Cerebellar cortex (tissue), 1 donor: ENCODE measurements around the gene ARGLU1.

Source experiments
- DNase-seq: peaks from one replicate; pipeline ENCODE4 v3.0.0-alpha.2; 2015; ENCODE audit warnings: low spot score

The ARGLU1 gene

GRCh38 chr13:106499896-106500295 is 68.0 kb downstream of the ARGLU1 start:
- DNase-seq, result no peak

DNA sequence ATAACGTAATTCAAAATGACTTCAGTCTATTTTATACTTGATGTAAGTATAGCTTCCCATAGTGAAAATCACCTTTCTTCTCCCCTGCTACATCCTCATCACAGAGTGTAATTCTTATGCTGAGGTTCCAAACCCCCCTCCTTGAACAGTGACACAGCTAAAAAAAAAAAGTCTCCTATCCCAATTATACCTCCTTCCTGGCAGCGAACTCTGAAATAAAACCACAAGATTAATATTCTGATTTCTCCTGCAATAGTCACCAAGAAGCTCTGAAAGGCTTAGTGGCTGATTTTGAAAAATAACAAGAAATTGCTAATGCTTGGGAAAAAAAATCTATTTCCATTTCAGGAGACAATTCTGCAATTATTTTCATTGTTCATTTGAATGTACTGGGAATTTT is 68.8 kb downstream of the ARGLU1 start:
- no peak for DNase-seq

- no peak for DNase-seq
Measured at GRCh38 chr13:106498571-106498970, 69.4 kb downstream of the ARGLU1 start.

GRCh38 chr13:106498158-106498557 is 69.8 kb downstream of the ARGLU1 start:
- no peak for DNase-seq

DNA sequence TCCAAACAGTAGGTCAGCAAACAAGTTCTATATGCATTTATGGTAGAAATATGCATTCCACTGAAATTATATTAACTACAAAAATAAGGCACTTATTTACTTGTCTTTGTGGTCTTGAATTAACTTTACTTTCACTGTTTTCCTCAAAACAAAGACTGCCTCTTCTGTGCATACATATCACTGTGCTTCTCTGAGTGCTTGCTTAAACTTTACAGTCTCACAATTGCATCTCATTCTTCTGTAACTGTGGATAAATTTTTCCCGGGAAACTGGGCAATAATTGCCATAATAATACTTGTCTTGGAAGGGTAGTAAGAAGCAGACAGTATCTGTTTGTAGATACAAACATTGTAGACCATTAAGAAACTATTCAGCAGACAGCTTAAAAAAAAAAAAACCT is 70.9 kb downstream of the ARGLU1 start:
- no peak for DNase-seq

DNA sequence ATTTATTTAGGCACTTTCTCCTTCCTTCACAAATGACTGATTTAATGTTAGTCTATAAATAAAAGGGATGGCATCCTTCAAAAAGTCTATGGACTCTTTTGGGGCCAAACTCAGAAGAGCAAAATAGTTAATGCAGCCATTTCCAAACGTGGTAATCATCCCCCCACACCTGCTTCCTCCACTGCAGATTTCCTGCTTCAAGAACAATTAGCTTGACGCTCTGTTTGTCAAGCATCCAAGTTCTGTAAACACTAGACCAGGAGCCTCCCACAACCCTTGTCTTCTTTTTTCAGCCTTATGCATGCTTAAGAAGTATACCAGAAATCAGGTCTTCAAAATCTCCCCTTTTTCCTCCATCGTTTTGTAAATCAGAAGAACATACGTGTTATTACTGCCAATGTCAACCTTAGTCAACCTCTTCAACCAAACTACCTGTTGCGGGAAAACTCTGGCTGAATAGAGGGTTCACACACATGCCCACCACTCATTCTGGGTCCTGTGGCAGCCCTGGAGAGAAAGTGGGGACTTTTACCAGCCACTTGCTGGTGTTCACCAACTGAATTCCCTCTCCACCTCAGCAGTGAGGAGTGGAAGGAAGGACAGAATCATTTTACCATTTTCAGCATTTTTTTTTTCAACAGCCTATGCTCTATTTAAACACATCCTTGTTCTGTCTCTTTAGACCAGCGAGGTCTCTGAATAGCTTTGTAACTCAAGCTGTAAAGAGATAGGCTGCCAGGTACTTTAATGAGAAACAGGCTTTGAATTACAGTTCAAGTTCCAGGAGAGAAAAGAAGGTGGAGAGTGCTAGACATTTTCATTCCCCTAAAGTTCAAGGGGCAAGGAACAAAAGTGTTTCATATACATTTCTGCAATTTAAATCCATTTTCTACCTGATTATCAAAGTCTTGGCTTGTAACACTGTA is 71.6 kb downstream of the ARGLU1 start:
- DNase-seq, result peak; percentile 48

DNA sequence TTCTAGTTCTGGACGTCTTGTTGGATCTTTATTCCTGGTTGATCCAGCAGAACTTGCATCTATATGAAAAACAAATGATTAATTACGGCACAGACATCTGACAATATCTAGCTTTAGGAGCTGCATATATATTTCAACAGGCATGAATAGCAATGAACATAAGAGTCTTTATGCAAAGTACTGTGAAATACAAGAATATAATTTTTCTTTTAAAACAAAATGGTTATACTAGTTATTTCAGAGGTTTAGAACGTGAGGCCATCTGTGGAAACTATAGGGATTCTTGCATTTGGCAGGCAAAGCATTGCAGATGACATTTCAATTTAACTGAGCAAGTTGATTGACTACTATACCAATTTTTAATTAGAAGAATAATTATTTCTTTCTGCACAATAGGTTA is 73.0 kb downstream of the ARGLU1 start:
- peak; percentile 25 for DNase-seq

DNA sequence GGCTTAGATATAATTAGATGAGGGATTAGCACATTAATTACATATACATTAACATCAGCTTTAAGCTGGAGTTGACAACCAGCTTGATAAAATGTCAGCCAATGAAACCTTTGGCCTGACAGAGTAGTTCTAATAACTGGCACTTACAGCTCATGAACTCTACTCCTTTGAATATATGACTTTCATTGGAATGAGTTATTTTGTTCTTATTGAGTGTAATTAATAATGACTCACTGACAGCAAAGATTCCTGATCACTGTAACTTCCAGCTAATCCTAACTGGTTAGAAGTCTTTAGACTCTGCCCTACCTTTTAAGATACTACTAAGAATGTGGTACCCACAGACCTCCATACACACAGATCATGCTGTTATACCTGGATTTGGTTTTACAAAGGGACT is 73.4 kb downstream of the ARGLU1 start:
- DNase-seq, result no peak

DNA sequence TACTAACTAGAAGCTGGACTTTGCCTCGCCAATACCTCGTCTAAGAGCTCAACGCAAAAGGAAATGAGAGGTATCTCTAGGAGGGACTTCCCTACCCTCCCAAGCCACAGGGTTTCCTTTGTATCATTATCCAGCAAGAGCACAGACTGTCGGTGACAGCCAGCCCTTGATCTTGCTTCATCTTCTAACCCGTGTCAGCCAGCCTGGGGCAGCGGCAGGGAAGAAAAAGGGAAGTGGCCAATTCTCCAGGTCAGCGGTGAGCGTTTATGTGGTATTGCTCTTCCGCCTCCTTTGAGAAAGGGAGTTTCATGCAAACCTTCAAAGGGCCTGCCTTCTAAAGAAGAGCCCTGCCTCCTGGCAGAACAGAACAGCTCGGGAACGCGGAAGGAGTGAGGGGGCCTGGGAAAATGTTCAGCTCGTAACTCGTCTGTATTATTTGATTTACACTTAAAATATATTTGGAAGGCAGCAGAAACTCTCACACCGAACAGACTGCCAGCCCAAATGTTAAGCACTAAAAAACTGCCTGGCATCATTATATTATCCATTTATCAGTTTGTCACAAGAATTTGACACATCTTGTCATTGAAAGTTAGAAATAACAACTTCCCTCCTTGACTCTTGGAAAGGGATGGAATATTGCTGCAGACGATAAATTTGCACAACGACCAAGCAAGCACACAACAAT is 74.3 kb downstream of the ARGLU1 start:
- no peak for DNase-seq

GRCh38 chr13:106492588-106493475 is 75.1 kb downstream of the ARGLU1 start:
- no peak for DNase-seq

GRCh38 chr13:106491928-106492587 is 75.9 kb downstream of the ARGLU1 start:
- no peak for DNase-seq
